ENCODE results near the gene OR13A1. TPM values are rescaled to one million over a fixed set of nuclear protein-coding genes. Genes with fewer than 3 reads are reported as not detected.
A peak's percentile ranks its signal among the peaks of the same experiment; 100 is the strongest.
"Not testable (repeated sequence)": the region's sequence is repeated elsewhere in the genome, so short reads cannot be mapped to it uniquely, and the experiment has no call there.

OR13A1 gene
- not detected for total RNA-seq (2021; fragmentation: NEBNext Ultra II Directional; extraction: Animal tissue kit (Norgen Biotek cat#: 25700))
- long read RNA-seq, result 0 reads

- H3K4me1 Mint-ChIP-seq (ENCODE audit: low read depth), result no peaks in the 10 kb centered on the region
- peaks cover 7% of the 10 kb centered on the region; the same call in 1 of the 2 replicates for H3K27me3 Mint-ChIP-seq (ENCODE audit: insufficient read depth)
- H3K36me3 Mint-ChIP-seq (ENCODE audit: low read depth), result no peaks in the 10 kb centered on the region
- no peak within 1 kb of the TSS for H3K4me3 Mint-ChIP-seq
- no peak for DNase-seq
- TF ChIP-seq CTCF (IDR thresholded peaks at IDR 0.05), result no peak
- H3K9me3 Mint-ChIP-seq, result no peaks in the 10 kb centered on the region
- no peak within 1 kb of the TSS for H3K27ac Mint-ChIP-seq
These were observed at the start of gene OR13A1 for GRCh38 chr10:45315508-45315907. Gene OR13A1 (minus strand): TSS chr10:45315608. CDS start chr10:45304422, 11,186 bp downstream.

DNA sequence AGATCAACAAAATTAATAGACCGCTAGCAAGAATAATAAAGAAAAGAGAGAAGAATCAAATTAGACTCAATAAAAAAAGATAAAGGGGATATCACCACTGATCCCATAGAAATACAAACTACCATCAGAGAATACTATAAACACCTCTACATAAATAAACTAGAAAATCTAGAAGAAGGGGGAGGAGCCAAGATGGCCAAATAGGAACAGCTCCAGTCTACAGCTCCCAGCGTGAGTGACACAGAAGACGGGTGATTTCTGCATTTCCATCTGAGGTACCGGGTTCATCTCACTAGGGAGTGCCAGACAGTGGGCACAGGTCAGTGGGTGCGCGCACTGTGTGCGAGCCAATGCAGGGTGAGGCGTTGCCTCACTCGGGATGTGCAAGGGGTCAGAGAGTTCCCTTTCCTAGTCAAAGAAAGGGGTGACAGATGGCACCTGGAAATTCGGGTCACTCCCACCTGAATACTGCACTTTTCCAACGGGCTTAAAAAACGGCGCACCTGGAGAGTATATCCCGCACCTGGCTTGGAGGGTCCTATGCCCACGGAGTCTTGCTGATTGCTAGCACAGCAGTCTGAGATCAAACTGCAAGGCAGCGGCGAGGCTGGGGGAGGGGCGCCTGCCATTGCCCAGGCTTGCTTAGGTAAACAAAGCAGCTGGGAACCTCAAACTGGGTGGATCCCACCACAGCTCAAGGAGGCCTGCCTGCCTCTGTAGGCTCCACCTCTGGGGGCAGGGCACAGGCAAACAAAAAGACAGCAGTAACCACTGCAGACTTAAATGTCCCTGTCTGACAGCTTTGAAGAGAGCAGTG lies 46.8 kb upstream of the OR13A1 start:
- not testable (repeated sequence) for DNase-seq; H3K4me1 Mint-ChIP-seq (ENCODE audit: low read depth); H3K36me3 Mint-ChIP-seq (ENCODE audit: low read depth); H3K9me3 Mint-ChIP-seq; H3K27ac Mint-ChIP-seq; H3K4me3 Mint-ChIP-seq
- H3K27me3 Mint-ChIP-seq (ENCODE audit: insufficient read depth), result peaks cover 11% of the 10 kb centered on the region

DNA sequence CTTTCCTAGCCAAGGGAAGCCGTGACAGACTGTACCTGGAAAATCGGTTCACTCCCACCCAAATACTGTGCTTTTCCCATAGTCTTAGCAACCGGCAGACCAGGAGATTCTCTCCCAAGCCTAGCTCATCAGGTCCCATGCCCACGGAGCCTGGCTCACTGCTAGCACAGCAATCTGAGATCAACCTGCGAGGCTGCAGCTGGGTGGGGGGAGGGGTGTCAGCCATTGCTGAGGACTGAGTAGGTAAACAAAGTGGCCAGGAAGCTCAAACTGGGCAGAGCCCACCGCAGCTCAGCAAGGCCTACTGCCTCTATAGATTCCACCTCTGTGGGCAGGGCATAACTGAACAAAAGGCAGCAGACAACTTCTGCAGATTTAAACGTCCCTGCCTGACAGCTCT lies 43.6 kb upstream of the OR13A1 start:
- DNase-seq, result not testable (repeated sequence)

DNA sequence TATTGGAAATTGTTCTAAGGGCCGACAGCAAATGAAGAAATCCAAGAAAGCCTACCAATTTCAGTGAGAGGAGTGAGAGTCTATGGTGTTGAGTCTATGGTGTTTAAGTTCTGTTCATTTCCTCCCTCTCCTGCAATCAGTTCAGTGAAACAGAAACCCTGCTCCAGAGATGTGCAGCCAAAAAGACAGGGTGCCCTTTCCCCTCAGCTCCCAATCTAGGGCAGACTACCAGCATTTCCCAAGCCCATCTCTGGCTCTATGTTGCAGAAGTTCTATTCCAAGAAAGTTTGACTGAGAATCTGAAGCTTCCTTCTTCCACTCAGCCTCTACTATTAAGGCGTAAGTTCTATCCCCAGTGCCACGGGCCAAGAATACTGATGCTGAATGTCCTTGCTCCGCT lies 40.1 kb upstream of the OR13A1 start:
- DNase-seq, result no peak
- peaks cover 17% of the 10 kb centered on the region for H3K27me3 Mint-ChIP-seq (ENCODE audit: insufficient read depth)
- no peak overlapping the region for H3K4me3 Mint-ChIP-seq
- H3K36me3 Mint-ChIP-seq (ENCODE audit: low read depth), result no peaks in the 10 kb centered on the region
- no peak for TF ChIP-seq CTCF (IDR thresholded peaks at IDR 0.05)
- H3K27ac Mint-ChIP-seq, result no peak overlapping the region
- no peaks in the 10 kb centered on the region for H3K9me3 Mint-ChIP-seq
- peaks cover 18% of the 10 kb centered on the region for H3K4me1 Mint-ChIP-seq (ENCODE audit: low read depth)

More for the DNA sequence above, 43.6 kb upstream of the OR13A1 start:
- not testable (repeated sequence) for H3K36me3 Mint-ChIP-seq (ENCODE audit: low read depth); H3K4me1 Mint-ChIP-seq (ENCODE audit: low read depth); H3K9me3 Mint-ChIP-seq; H3K4me3 Mint-ChIP-seq; H3K27ac Mint-ChIP-seq
- peaks cover 18% of the 10 kb centered on the region for H3K27me3 Mint-ChIP-seq (ENCODE audit: insufficient read depth)

DNA sequence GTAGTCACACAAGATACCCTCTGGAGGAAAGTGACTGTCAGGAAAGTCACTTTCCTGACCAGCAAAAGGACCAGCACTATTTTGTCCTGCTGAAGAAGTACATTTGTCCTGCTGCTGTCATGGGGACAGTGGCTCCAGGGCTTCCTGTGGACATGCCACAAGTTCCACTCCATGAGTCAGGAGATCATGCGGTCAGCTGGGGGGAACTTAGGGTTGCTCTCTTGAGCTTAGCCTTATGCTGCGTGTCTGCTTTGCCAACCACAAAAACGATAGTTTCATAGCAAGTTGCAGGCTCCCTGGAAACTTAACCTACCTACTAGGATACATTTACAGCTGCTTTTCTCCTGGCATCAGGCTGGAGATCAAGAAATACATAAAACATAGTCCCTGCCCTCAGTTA lies 38.9 kb upstream of the OR13A1 start:
- no peak for TF ChIP-seq CTCF (IDR thresholded peaks at IDR 0.05)
- peak overlapping the region; percentile 37; the same call in 1 of the 2 replicates for H3K27ac Mint-ChIP-seq

GRCh38 chr10:45353186-45353585 lies 37.8 kb upstream of the OR13A1 start:
- DNase-seq, result no peak
- H3K4me1 Mint-ChIP-seq (ENCODE audit: low read depth), result peaks cover 18% of the 10 kb centered on the region

More for the DNA sequence above, 38.9 kb upstream of the OR13A1 start:
- H3K9me3 Mint-ChIP-seq, result no peaks in the 10 kb centered on the region
- H3K36me3 Mint-ChIP-seq (ENCODE audit: low read depth), result no peaks in the 10 kb centered on the region
- peak; percentile 11 for DNase-seq
- H3K4me1 Mint-ChIP-seq (ENCODE audit: low read depth), result peaks cover 18% of the 10 kb centered on the region
- H3K4me3 Mint-ChIP-seq, result peak overlapping the region; percentile 30; the same call in 1 of the 2 replicates
- H3K27me3 Mint-ChIP-seq (ENCODE audit: insufficient read depth), result peaks cover 10% of the 10 kb centered on the region

GRCh38 chr10:45348196-45348765 lies 32.9 kb upstream of the OR13A1 start:
- H3K36me3 Mint-ChIP-seq (ENCODE audit: low read depth); H3K4me3 Mint-ChIP-seq; H3K27ac Mint-ChIP-seq; H3K27me3 Mint-ChIP-seq (ENCODE audit: insufficient read depth); DNase-seq; H3K4me1 Mint-ChIP-seq (ENCODE audit: low read depth): not testable (repeated sequence)
- H3K9me3 Mint-ChIP-seq, result peaks cover 21% of the 10 kb centered on the region

More at GRCh38 chr10:45353186-45353585, 37.8 kb upstream of the OR13A1 start:
- no peak overlapping the region for H3K4me3 Mint-ChIP-seq
- peaks cover 7% of the 10 kb centered on the region for H3K9me3 Mint-ChIP-seq
- no peak for TF ChIP-seq CTCF (IDR thresholded peaks at IDR 0.05)
- no peaks in the 10 kb centered on the region for H3K36me3 Mint-ChIP-seq (ENCODE audit: low read depth)
- H3K27ac Mint-ChIP-seq, result no peak overlapping the region
- H3K27me3 Mint-ChIP-seq (ENCODE audit: insufficient read depth), result peaks cover 10% of the 10 kb centered on the region

DNA sequence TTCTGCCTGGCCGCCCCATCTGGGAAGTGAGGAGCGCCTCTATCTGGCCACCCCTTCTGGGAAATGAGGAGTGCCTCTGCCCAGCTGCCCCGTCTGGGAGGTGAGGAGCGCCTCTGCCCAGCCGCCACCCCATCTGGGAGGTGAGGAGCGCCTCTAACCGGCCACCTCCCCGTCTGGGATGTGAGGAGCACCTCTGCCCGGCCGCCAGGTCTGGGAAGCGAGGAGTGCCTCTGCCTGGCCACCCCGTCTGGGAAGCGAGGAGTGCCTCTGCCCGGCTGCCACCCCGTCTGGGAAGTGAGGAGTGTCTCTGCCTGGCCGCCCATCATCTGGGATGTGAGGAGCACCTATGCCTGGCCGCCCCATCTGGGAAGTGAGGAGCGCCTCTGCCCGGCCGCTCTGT lies 32.1 kb upstream of the OR13A1 start:
- not testable (repeated sequence) for H3K27ac Mint-ChIP-seq; H3K36me3 Mint-ChIP-seq (ENCODE audit: low read depth); H3K4me1 Mint-ChIP-seq (ENCODE audit: low read depth); H3K4me3 Mint-ChIP-seq; DNase-seq; H3K27me3 Mint-ChIP-seq (ENCODE audit: insufficient read depth)
- peaks cover 26% of the 10 kb centered on the region for H3K9me3 Mint-ChIP-seq

GRCh38 chr10:45346652-45347335 lies 31.4 kb upstream of the OR13A1 start:
- DNase-seq; H3K36me3 Mint-ChIP-seq (ENCODE audit: low read depth); H3K27ac Mint-ChIP-seq; H3K4me1 Mint-ChIP-seq (ENCODE audit: low read depth); H3K27me3 Mint-ChIP-seq (ENCODE audit: insufficient read depth); H3K4me3 Mint-ChIP-seq: not testable (repeated sequence)
- peaks cover 27% of the 10 kb centered on the region for H3K9me3 Mint-ChIP-seq

All from HFFc6 (cell line).